GM18873 (cell line): ENCODE measurements around the gene ATP23.

Source experiments
- ATAC-seq: cut with Tn5 transposase; IDR thresholded peaks from one replicate; pipeline ENCODE4 v1.9.1; 2021; ENCODE audit warnings: mild to moderate bottlenecking, moderate library complexity, moderate number of reproducible peaks; ENCODE audit not compliant: unreplicated experiment, low FRiP score

The ATP23 gene

GRCh38 chr12:57941165-57941894, at the start of gene ATP23:
Gene ATP23, plus strand, starts transcription at chr12:57941567. Its CDS starts 135 bp downstream, at chr12:57941702.
- ATAC-seq, result peak; percentile 85

DNA sequence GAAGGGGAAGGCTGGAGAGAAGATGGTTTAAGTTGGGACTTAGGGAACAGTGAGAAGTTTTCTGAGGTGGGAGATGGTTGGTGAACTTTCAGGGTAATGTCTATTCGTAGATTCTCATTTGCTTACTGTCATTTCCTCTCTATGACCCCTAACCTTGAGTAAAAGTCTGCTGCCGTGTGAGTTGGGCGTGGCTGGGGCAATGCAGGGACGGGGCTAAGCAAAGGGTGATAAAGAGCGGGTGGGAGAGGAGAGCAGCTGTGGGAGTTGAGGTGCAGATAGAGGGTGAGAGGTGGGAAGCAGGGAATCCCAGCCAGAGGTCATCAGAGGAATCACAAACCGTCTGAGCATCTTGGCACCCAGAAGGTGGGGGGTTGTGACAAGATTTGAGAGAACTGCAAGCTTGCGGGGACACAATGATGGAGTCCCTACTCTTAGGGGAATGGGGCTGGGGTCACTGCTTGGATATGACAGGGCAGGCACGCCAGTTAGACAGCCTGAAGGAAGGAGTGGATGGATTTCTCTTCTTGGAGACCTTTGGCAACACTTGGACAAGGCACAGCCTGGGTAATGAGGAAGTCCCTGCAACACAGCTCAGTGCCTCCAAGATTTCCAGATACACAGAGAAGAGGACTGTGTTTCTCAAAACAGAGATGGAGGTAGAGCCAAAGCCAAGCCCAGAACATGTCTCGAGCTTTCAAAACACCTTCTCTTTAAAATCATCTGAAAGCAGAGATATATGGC, 49.0 kb upstream of the ATP23 start:
- ATAC-seq, result no peak

- ATAC-seq, result no peak
Measured at GRCh38 chr12:57893431-57894353, 47.7 kb upstream of the ATP23 start.

GRCh38 chr12:57894399-57895292, 46.7 kb upstream of the ATP23 start:
- no peak for ATAC-seq

- no peak for ATAC-seq
Measured at GRCh38 chr12:57895389-57896114, 45.8 kb upstream of the ATP23 start.

- ATAC-seq, result no peak
Measured at GRCh38 chr12:57896115-57896433, 45.3 kb upstream of the ATP23 start.

DNA sequence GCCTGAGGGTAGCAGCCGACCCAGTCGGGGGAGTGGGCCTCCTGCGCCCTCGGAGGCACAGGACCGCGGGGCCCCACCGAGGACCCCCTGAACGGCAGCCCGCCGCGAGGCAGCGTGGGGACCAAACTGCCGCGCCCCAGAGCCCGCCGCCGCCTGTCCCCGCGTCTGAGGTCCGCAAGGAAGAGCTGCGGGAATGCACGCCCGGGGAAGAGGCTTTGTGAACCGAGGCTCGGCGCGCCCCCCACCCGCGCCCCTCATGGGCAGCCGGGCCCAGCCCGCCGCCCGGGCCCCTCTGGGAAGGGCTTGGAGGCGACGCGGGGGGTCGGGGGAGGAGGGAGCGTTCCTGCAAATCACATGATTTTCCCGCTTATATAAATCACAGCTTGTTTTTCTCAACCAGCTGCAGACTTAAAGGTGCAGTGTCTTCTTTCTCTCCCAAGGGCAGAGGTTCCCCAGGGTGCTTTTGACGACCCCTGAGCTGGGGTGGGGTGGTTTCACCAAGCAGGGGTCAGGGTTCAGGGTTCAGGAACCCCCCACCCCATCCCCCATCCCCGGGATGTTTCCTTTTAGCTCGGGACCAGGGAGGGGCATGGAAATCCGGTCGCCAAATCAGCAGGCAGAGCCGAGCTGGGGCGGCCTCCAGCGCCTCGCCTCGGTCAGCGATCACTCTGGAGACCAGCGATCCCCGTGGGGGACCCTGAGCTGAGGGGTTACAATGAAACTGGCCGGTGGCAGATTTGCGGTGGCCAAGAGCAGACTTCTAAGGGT, 44.7 kb upstream of the ATP23 start:
- no peak for ATAC-seq

GRCh38 chr12:57897286-57897974, 43.9 kb upstream of the ATP23 start:
- no peak for ATAC-seq

DNA sequence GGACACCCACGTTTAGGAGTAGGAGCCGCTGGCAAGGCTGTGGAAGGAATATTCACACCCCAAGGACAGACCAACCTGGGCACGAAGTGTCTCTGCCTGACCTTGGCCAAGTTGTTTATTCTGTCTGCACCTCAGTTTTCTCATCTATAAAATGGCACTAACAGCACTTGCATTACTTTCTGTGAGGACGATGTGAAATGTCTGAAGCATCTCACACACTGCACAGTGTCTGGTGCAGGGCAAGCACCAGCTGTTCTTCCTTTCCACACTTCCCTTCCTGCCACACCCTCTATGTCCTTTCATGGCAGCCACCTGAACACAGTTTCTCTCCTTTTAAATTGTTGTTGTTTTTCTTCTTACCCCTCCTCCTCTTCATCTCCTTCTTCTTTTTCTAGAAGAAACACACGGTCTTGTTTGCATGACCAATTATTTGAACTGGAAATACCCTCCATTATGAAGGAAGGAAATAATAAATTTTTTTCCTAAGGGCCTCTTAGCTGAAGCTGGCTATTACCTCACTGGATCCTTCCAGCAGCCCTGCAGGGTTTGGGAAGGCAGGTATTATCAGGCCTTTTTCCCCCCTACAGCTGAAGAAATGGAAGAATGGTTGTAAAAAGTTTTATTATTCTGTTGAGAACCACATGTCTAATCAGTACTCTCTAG, 42.9 kb upstream of the ATP23 start:
- ATAC-seq, result no peak

GRCh38 chr12:57899010-57899662, 42.2 kb upstream of the ATP23 start:
- ATAC-seq, result peak; percentile 83

- no peak for ATAC-seq
Measured at GRCh38 chr12:57902478-57902969, 38.8 kb upstream of the ATP23 start.

GRCh38 chr12:57904426-57904825, 36.9 kb upstream of the ATP23 start:
- no peak for ATAC-seq

GRCh38 chr12:57904848-57905811, 36.2 kb upstream of the ATP23 start:
- peak; percentile 81 for ATAC-seq

GRCh38 chr12:57905812-57906475, 35.4 kb upstream of the ATP23 start:
- no peak for ATAC-seq

DNA sequence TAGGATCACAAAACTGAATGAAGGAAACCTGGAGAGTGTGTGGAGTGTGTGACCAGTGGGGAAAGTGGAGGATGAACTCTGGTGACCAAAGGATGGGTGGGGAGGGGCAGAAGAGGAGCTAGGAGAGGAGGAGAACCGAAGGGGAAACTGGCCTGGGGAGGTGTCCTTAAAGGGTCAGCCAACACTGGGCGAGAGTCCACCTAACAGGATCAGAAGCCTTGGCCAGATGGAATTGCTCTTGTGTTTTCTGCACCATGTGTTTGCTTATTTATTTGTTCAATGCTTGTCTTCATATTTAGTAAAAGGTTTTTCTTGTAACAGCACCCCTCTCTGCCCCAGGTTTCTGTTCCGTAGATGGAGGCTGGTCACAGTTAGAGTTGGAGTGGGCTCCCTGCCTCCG, 34.5 kb upstream of the ATP23 start:
- no peak for ATAC-seq
